Measurements from ENCODE around the gene CDC16.
A peak's percentile ranks its signal among the peaks of the same experiment; 100 is the strongest.
"Not testable (repeated sequence)": the region's sequence is repeated elsewhere in the genome, so short reads cannot be mapped to it uniquely, and the experiment has no call there.

Gene CDC16

GRCh38 chr13:114241918-114242317 is 7.2 kb downstream of the CDC16 start:
- no peak for DNase-seq (ENCODE audit: low spot score in 2 of 2)
- Mint-ChIP-seq H3K9me3 (no peaks in the 10 kb centered on the region), H3K36me3 (peaks cover 100% of the 10 kb centered on the region), H3K27ac (no peak overlapping the region), H3K4me3 (no peak overlapping the region), H3K4me1 (peaks cover 7% of the 10 kb centered on the region)
- no peak for ATAC-seq

DNA sequence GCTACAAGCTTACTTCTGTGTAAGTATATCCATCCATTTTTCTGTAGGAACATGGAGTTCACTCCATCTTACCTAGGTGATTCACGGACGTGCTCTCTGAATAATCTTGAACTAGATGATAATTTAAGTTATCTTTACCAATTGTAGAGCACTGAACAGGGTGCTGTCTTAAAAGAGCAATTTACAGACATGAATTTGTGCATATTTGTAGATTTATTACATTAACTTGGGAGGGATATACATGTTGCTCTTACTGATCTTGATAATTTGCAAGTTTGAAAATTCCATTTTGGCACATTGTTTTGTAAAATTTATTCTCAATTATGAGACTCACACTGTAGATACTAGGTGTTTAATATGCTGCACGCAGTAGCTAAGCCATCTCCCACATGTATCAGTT is 9.3 kb downstream of the CDC16 start:
- H3K36me3 Mint-ChIP-seq: peaks cover 100% of the 10 kb centered on the region
- H3K4me1 Mint-ChIP-seq: no peaks in the 10 kb centered on the region
- no peak overlapping the region for H3K4me3 Mint-ChIP-seq
- DNase-seq (ENCODE audit: low spot score in 2 of 2): no peak
- H3K27ac Mint-ChIP-seq: no peak overlapping the region
- ATAC-seq: no peak
- H3K9me3 Mint-ChIP-seq: no peaks in the 10 kb centered on the region

- Mint-ChIP-seq H3K4me3 (no peak overlapping the region), H3K36me3 (peaks cover 100% of the 10 kb centered on the region), H3K9me3 (no peaks in the 10 kb centered on the region), H3K27ac (no peak overlapping the region), H3K4me1 (no peaks in the 10 kb centered on the region)
- peak; percentile 80 for ATAC-seq
- no peak for DNase-seq (ENCODE audit: low spot score in 2 of 2)
Observed at GRCh38 chr13:114244637-114245036, 9.9 kb downstream of the CDC16 start.

- H3K9me3 Mint-ChIP-seq: no peaks in the 10 kb centered on the region
- no peak for DNase-seq (ENCODE audit: low spot score in 2 of 2)
- no peak for ATAC-seq
- H3K36me3 Mint-ChIP-seq: peaks cover 100% of the 10 kb centered on the region
- no peak overlapping the region for H3K4me3 Mint-ChIP-seq
- no peaks in the 10 kb centered on the region for H3K4me1 Mint-ChIP-seq
- H3K27ac Mint-ChIP-seq: no peak overlapping the region
Observed at GRCh38 chr13:114248011-114248410, 13.3 kb downstream of the CDC16 start.

DNA sequence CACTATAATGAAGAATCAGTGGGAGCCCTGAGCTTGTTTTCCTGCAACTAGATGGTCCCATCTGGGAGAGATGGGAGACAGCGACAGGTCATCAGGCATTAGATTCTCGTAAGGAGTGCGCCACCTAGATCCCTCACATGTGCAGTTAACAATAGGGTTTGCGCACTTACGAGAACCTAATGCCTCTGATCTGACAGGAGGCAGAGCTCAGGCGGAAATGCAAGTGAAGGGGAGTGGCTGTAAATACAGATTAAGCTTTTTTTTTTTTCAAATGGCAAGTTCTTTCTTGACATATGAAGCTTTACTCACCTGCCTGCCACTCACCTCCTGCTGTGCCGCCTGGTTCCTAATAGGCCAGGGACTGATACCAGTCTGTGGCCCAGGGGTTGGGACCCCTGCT is 14.4 kb downstream of the CDC16 start:
- no peak for ATAC-seq
- no peak overlapping the region for H3K27ac Mint-ChIP-seq
- H3K36me3 Mint-ChIP-seq: peaks cover 100% of the 10 kb centered on the region
- no peak for DNase-seq (ENCODE audit: low spot score in 2 of 2)
- no peaks in the 10 kb centered on the region for H3K9me3 Mint-ChIP-seq
- H3K4me1 Mint-ChIP-seq: no peaks in the 10 kb centered on the region
- no peak overlapping the region for H3K4me3 Mint-ChIP-seq

GRCh38 chr13:114251639-114252440 is 17.1 kb downstream of the CDC16 start:
- not testable (repeated sequence) for H3K9me3 Mint-ChIP-seq; DNase-seq (ENCODE audit: low spot score in 2 of 2); H3K27ac Mint-ChIP-seq; H3K4me1 Mint-ChIP-seq; ATAC-seq; H3K4me3 Mint-ChIP-seq
- peaks cover 100% of the 10 kb centered on the region for H3K36me3 Mint-ChIP-seq

GRCh38 chr13:114256547-114256946 is 21.9 kb downstream of the CDC16 start:
- no peak for DNase-seq (ENCODE audit: low spot score in 2 of 2)
- Mint-ChIP-seq H3K4me3 (no peak overlapping the region), H3K36me3 (peaks cover 100% of the 10 kb centered on the region), H3K27ac (no peak overlapping the region), H3K9me3 (no peaks in the 10 kb centered on the region), H3K4me1 (peaks cover 25% of the 10 kb centered on the region)
- ATAC-seq: no peak

GRCh38 chr13:114257014-114257413 is 22.3 kb downstream of the CDC16 start:
- H3K27ac Mint-ChIP-seq: no peak overlapping the region
- ATAC-seq: no peak
- no peak overlapping the region for H3K4me3 Mint-ChIP-seq
- H3K4me1 Mint-ChIP-seq: peaks cover 28% of the 10 kb centered on the region
- DNase-seq (ENCODE audit: low spot score in 2 of 2): no peak
- no peaks in the 10 kb centered on the region for H3K9me3 Mint-ChIP-seq
- H3K36me3 Mint-ChIP-seq: peaks cover 100% of the 10 kb centered on the region

DNA sequence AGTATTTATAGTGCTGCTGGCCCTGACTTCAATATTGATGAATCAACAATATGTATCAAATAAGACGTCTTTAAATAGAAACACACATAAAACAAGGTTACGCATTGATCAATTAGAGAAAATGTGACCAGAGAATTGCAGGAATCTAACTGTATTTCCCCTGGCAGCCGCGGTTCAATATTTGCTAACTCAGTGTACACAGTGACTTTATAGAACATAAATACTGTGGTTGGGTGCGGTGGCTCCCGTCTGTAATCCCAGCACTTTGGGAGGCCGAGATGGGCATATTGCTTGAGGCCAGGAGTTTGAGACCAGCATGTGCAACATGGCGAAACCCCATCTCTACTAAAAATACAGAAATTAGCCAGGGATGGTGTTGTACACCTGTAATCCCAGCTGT is 23.9 kb downstream of the CDC16 start:
- Mint-ChIP-seq H3K4me3 (no peak overlapping the region), H3K36me3 (peaks cover 100% of the 10 kb centered on the region), H3K27ac (no peak overlapping the region), H3K9me3 (no peaks in the 10 kb centered on the region), H3K4me1 (peaks cover 43% of the 10 kb centered on the region)
- no peak for ATAC-seq
- no peak for DNase-seq (ENCODE audit: low spot score in 2 of 2)

DNA sequence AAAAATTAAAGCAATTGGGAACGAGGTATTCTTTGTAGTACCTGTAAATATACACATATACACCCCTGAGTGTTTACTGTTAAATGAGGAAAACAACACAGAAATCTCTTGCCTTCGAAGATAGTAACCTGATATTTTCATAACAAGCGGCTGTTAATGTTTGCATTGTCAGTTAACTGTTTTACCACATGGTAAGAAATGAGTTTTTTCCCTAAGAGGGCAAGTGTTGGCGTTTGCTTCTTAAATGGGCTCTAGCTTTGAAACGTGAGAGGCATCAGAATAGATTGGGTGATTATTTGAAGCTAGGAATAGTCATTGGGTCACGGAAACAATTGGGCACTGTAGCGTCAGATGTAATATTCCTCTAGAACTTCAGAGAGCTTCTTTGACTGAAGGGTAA is 24.7 kb downstream of the CDC16 start:
- no peaks in the 10 kb centered on the region for H3K9me3 Mint-ChIP-seq
- H3K36me3 Mint-ChIP-seq: peaks cover 100% of the 10 kb centered on the region
- DNase-seq (ENCODE audit: low spot score in 2 of 2) (no peak), ATAC-seq (no peak)
- no peak overlapping the region for H3K27ac Mint-ChIP-seq
- peaks cover 47% of the 10 kb centered on the region for H3K4me1 Mint-ChIP-seq
- no peak overlapping the region for H3K4me3 Mint-ChIP-seq

GRCh38 chr13:114259974-114260373 is 25.3 kb downstream of the CDC16 start:
- H3K27ac Mint-ChIP-seq: peak overlapping the region; percentile 26
- H3K9me3 Mint-ChIP-seq: no peaks in the 10 kb centered on the region
- peaks cover 100% of the 10 kb centered on the region for H3K36me3 Mint-ChIP-seq
- DNase-seq (ENCODE audit: low spot score in 2 of 2): no peak
- H3K4me3 Mint-ChIP-seq: no peak overlapping the region
- no peak for ATAC-seq
- peaks cover 47% of the 10 kb centered on the region for H3K4me1 Mint-ChIP-seq

DNA sequence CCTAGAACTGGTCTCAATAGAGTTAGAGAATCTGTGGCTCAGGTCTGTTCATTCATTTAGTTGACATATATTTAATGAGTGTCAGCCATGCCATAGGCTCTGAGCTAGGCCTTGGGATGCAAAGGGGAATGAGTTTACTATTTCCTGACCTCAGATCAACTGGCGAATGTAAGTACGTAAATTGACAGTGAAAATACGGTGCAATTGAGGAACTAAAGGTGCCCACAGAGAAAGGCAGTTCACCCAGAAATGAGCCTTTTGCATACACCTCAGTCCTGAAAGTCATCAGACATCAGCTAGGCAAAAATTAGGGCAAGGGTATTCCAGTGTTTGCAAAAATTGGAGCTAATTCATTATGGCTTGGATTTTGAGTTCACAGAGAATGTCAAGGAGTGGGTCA is 26.1 kb downstream of the CDC16 start:
- no peaks in the 10 kb centered on the region for H3K9me3 Mint-ChIP-seq
- ATAC-seq: no peak
- DNase-seq (ENCODE audit: low spot score in 2 of 2): no peak
- peak overlapping the region; percentile 26 for H3K27ac Mint-ChIP-seq
- H3K4me3 Mint-ChIP-seq: no peak overlapping the region
- peaks cover 49% of the 10 kb centered on the region for H3K4me1 Mint-ChIP-seq
- peaks cover 100% of the 10 kb centered on the region for H3K36me3 Mint-ChIP-seq

- DNase-seq (ENCODE audit: low spot score in 2 of 2): no peak
- H3K27ac Mint-ChIP-seq: peak overlapping the region; percentile 26
- H3K4me3 Mint-ChIP-seq: no peak overlapping the region
- ATAC-seq: no peak
- peaks cover 100% of the 10 kb centered on the region for H3K36me3 Mint-ChIP-seq
- H3K9me3 Mint-ChIP-seq: no peaks in the 10 kb centered on the region
- peaks cover 52% of the 10 kb centered on the region for H3K4me1 Mint-ChIP-seq
Observed at GRCh38 chr13:114261328-114261965, 26.8 kb downstream of the CDC16 start.

DNA sequence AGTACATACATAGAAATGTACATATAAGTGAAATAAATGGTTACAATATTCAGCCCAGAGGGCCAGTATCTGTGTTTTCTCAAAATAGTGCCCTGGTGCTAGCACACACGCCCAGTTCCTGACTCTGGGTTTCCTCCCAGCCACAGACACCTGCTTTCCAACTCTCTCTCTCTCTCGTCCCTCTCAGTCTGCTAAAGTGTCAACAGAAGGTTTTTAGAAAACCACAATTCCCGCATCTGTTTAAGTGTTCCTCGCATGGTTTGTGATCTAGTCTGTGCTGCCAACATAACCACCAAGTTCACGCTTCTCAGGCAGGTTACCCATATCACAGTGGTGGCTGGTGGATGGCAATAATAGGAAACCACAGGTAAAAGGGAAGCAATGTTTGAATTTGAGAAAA is 28.9 kb downstream of the CDC16 start:
- Mint-ChIP-seq H3K9me3 (no peaks in the 10 kb centered on the region), H3K27ac (peak overlapping the region; percentile 15), H3K4me3 (no peak overlapping the region), H3K36me3 (peaks cover 91% of the 10 kb centered on the region), H3K4me1 (peaks cover 59% of the 10 kb centered on the region)
- no peak for DNase-seq (ENCODE audit: low spot score in 2 of 2)
- peak; percentile 48 for ATAC-seq

DNA sequence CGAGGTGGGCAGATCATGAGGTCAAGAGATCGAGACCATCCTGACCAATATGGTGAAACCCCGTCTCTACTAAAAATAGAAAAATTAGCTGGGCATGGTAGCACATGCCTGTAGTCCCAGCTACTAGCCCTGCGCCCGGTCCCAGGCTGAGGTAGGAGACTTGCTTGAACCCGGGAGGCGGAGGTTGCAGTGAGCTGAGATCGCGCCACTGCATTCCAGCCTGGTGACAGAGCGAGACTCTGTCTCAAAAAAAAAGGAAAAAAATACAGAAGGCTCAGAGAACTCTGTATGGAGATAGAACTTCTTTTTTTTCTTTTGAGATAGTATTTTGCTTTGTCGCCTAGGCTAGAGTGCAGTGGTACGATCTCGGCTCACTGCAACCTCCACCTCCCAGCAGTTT is 29.6 kb downstream of the CDC16 start:
- not testable (repeated sequence) for H3K9me3 Mint-ChIP-seq; ATAC-seq; H3K27ac Mint-ChIP-seq; H3K4me3 Mint-ChIP-seq; DNase-seq (ENCODE audit: low spot score in 2 of 2)
- peaks cover 66% of the 10 kb centered on the region for H3K4me1 Mint-ChIP-seq
- peaks cover 87% of the 10 kb centered on the region for H3K36me3 Mint-ChIP-seq

Measured in stimulated activated effector memory CD8-positive, alpha-beta T cell treated with anti-CD3 and anti-CD28 coated beads, Interleukin-12 subunit alpha, Interleukin-12 subunit beta, amount 100 ng/mL, for 72 hours (primary cell).